Measurements from ENCODE around the gene PCSK4.

GRCh38 chr19:1468274-1468820 lies 21.8 kb downstream of the PCSK4 start:
- TF ChIP-seq CTCF (IDR thresholded peaks at IDR 0.05) (no peak), SMC3 (IDR thresholded peaks at IDR 0.05; ENCODE audit: low read depth, low read length) (no peak), SIN3A (IDR thresholded peaks at IDR 0.05; ENCODE audit: borderline replicate concordance, low read depth, low read length) (no peak), RCOR1 (IDR thresholded peaks at IDR 0.05; ENCODE audit: low read length) (no peak), CHD2 (IDR thresholded peaks at IDR 0.05; ENCODE audit: low read length, partially characterized antibody) (no peak)

All from SK-N-SH (cell line).